Panc1 (cell line): ENCODE data around the gene KDM4B. TPM values are rescaled to one million over a fixed set of nuclear protein-coding genes. Genes with fewer than 3 reads are reported as not detected.

Experiments
- ATAC-seq: fragments of 200-7000 bp; cut with Tn5 transposase; 2 replicates; pipeline ENCODE4 v1.9.1; 2020; ENCODE audit warnings: mild to moderate bottlenecking, moderate library complexity
- BruUV-seq: library from RNA; stranded (reverse); fragments of 400-500 nt; replicated peaks from 2 replicates; lab custom pipeline; 2021; lab: Mats Ljungman, UMichigan
- CTCF ChIA-PET: fragments of 300-600 bp; sonication (Branson Sonifier 250); formaldehyde crosslinking; loops from one replicate; lab custom pipeline; 2022; ENCODE audit warnings: antibody characterized with exemption; lab: Charles Lee
- POLR2A ChIA-PET: fragments of 300-600 bp; sonication (Branson Sonifier 250); formaldehyde crosslinking; loops from one replicate; lab custom pipeline; 2022; ENCODE audit warnings: antibody characterized with exemption; lab: Charles Lee
- DNase-seq: peaks from one replicate; pipeline ENCODE4 v3.0.0-alpha.2; 2010; ENCODE audit warnings: low read depth, low spot score
- H3K27ac ChIP-seq: 2 replicates; pipeline ENCODE4 v1.5.1; 2011; ENCODE audit warnings: mild to moderate bottlenecking, low read length, inconsistent platforms
- H3K27me3 ChIP-seq: fragments of 200-500 bp; sonication (Bioruptor generic); 2 replicates; pipeline ENCODE4 v1.6.0; 2014; ENCODE audit warnings: low read length, inconsistent platforms; ENCODE audit not compliant: control insufficient read depth, insufficient read depth
- H3K36me3 ChIP-seq: fragments of 200-500 bp; sonication (Bioruptor generic); 2 replicates; pipeline ENCODE4 v1.5.1; 2014; ENCODE audit warnings: inconsistent platforms, mild to moderate bottlenecking, low read length, moderate library complexity; ENCODE audit not compliant: control insufficient read depth, insufficient read depth
- H3K4me1 ChIP-seq: 2 replicates; pipeline ENCODE4 v1.5.1; 2011; ENCODE audit warnings: inconsistent platforms, mild to moderate bottlenecking, low read length, moderate library complexity; ENCODE audit not compliant: control insufficient read depth, insufficient read depth
- H3K4me3 ChIP-seq, 2 experiments: 2 replicates each; pipeline ENCODE4 v1.5.1; 2011 to 2012; ENCODE audit warnings: low read depth in 2 of 2, low read length in 2 of 2, mild to moderate bottlenecking in 2 of 2, inconsistent platforms in 1 of 2, moderate library complexity in 1 of 2
- H3K9me3 ChIP-seq: fragments of 200-500 bp; sonication (Bioruptor generic); 2 replicates; pipeline ENCODE4 v1.5.1; 2014; ENCODE audit warnings: low read depth, mild to moderate bottlenecking, inconsistent platforms, low read length, moderate library complexity; ENCODE audit not compliant: control insufficient read depth, insufficient read depth
- CTCF ChIP-seq: fragments of 450-650 bp; IDR thresholded peaks from 2 replicates; pipeline ENCODE4 v1.5.1; 2017; ENCODE audit warnings: mild to moderate bottlenecking
- POLR2AphosphoS5 ChIP-seq: IDR thresholded peaks from 2 replicates; pipeline ENCODE4 v1.6.1; 2012; ENCODE audit warnings: mild to moderate bottlenecking, low read depth, low read length, moderate library complexity
- REST ChIP-seq, 2 experiments: IDR thresholded peaks; 2 replicates each; pipeline ENCODE4 v1.6.1; 2011 to 2012; ENCODE audit warnings: low read depth in 2 of 2, control low read depth in 1 of 2, low read length in 1 of 2, mild to moderate bottlenecking in 1 of 2, moderate library complexity in 1 of 2; ENCODE audit not compliant: insufficient read depth in 1 of 2
- SIN3A ChIP-seq: IDR thresholded peaks from 2 replicates; pipeline ENCODE4 v1.6.1; 2012; ENCODE audit warnings: low read depth, mild to moderate bottlenecking, low read length, moderate library complexity, borderline replicate concordance; ENCODE audit not compliant: insufficient read depth
- TCF7L2 ChIP-seq: IDR thresholded peaks from 2 replicates; pipeline ENCODE4 v1.6.1; 2011; ENCODE audit warnings: mild to moderate bottlenecking, low read depth, low read length, inconsistent platforms
- in situ Hi-C: cut with HindIII; loops from 2 replicates; pipeline ENCODE4 v1.10.0; 2016; ENCODE audit warnings: low sequenced_read_pairs, low pct_unique_long_range_greater_than_20kb
- intact Hi-C: fragments of 100-400 bp; cut with micrococcal nuclease; formaldehyde crosslinking; loops from one replicate; pipeline ENCODE4 v1.10.0; 2022; ENCODE audit not compliant: unreplicated experiment
- total RNA-seq: library from RNA; stranded (reverse); gene quantifications from one replicate; pipeline ENCODE4 v1.2.1, GENCODE V29; 2021; ENCODE audit not compliant: unreplicated experiment

Gene KDM4B
- total RNA-seq, 1 experiment from 2014 or later: 18.4 TPM

- TF ChIP-seq SIN3A (no peak), CTCF (no peak), TCF7L2 (no peak), REST (IDR thresholded peaks at IDR 0.05; ENCODE audit: insufficient read depth in 1 of 2, low read depth in 2 of 2, low read length in 1 of 2) (no peak), POLR2AphosphoS5 (no peak)
- H3K27ac ChIP-seq: no peak overlapping the region
- no peak for DNase-seq
- ChIA-PET CTCF (interaction anchor here (0.6 kb wide), 1 partner anchor 101 kb away, joined by 8 read pairs; no protein-coding TSS in a partner anchor), POLR2A (interaction anchor here (0.6 kb wide), 1 partner anchor 26 kb away, joined by 4 read pairs; no protein-coding TSS in a partner anchor)
- no peaks in the 10 kb centered on the region for H3K9me3 ChIP-seq
- intact Hi-C loops (no loop called here), in situ Hi-C loops (no loop called here)
- H3K27me3 ChIP-seq: no peaks in the 10 kb centered on the region
- no peaks in the 10 kb centered on the region for H3K4me1 ChIP-seq
- no TSS peak for BruUV-seq
- no peak for ATAC-seq
- no peak overlapping the region for H3K4me3 ChIP-seq
- H3K36me3 ChIP-seq: no peaks in the 10 kb centered on the region
Measured at GRCh38 chr19:5147074-5147977, 178.4 kb downstream of the KDM4B start.

GRCh38 chr19:5147978-5148793 lies 179.3 kb downstream of the KDM4B start:
- Histone ChIP-seq H3K36me3 (no peaks in the 10 kb centered on the region), H3K4me1 (no peaks in the 10 kb centered on the region), H3K27ac (no peak overlapping the region), H3K9me3 (no peaks in the 10 kb centered on the region), H3K27me3 (no peaks in the 10 kb centered on the region), H3K4me3 (no peak overlapping the region)
- ChIA-PET POLR2A (interaction anchor here (0.6 kb wide), 1 partner anchor 25 kb away, joined by 4 read pairs; no protein-coding TSS in a partner anchor), CTCF (no interaction called here)
- ATAC-seq: no peak
- intact Hi-C loops (no loop called here), in situ Hi-C loops (no loop called here)
- no peak for TF ChIP-seq REST (IDR thresholded peaks at IDR 0.05; ENCODE audit: insufficient read depth in 1 of 2, low read depth in 2 of 2, low read length in 1 of 2)
- TF ChIP-seq CTCF: no peak
- no peak for TF ChIP-seq TCF7L2
- TF ChIP-seq SIN3A: no peak
- TF ChIP-seq POLR2AphosphoS5: no peak
- no peak for DNase-seq
- BruUV-seq: no TSS peak
